WERI-Rb-1 (cell line): ENCODE measurements around the gene CDH23.

ENCODE experiments used
- DNase-seq: peaks from one replicate; pipeline ENCODE4 v3.0.0-alpha.2; 2020
- H3K27ac ChIP-seq: fragments of 250-450 bp; sonication (Bioruptor Pico); 2 replicates; pipeline ENCODE4 v1.5.1; 2020; ENCODE audit warnings: mild to moderate bottlenecking, moderate library complexity
- H3K27me3 ChIP-seq: fragments of 250-450 bp; sonication (Bioruptor Pico); 2 replicates; pipeline ENCODE4 v1.5.1; 2021; ENCODE audit warnings: mild to moderate bottlenecking, low read depth, moderate library complexity; ENCODE audit not compliant: insufficient read depth, severe bottlenecking
- H3K36me3 ChIP-seq: fragments of 250-450 bp; sonication (Bioruptor Pico); 2 replicates; pipeline ENCODE4 v1.5.1; 2020; ENCODE audit warnings: mild to moderate bottlenecking, moderate library complexity
- H3K4me3 ChIP-seq: 2 replicates; pipeline ENCODE4 v1.5.1; 2011; ENCODE audit warnings: low read depth, mild to moderate bottlenecking, control low read depth, low read length
- H3K9me3 ChIP-seq: fragments of 250-450 bp; sonication (Bioruptor Pico); 2 replicates; pipeline ENCODE4 v1.5.1; 2021; ENCODE audit warnings: mild to moderate bottlenecking, moderate library complexity; ENCODE audit not compliant: severe bottlenecking
- TF ChIP-seq, protein P1 (sequence below): IDR thresholded peaks from 2 replicates; pipeline ENCODE4 v1.5.1; 2011; ENCODE audit warnings: low read depth, mild to moderate bottlenecking, control low read depth, inconsistent platforms, low read length

CDH23 gene

DNA sequence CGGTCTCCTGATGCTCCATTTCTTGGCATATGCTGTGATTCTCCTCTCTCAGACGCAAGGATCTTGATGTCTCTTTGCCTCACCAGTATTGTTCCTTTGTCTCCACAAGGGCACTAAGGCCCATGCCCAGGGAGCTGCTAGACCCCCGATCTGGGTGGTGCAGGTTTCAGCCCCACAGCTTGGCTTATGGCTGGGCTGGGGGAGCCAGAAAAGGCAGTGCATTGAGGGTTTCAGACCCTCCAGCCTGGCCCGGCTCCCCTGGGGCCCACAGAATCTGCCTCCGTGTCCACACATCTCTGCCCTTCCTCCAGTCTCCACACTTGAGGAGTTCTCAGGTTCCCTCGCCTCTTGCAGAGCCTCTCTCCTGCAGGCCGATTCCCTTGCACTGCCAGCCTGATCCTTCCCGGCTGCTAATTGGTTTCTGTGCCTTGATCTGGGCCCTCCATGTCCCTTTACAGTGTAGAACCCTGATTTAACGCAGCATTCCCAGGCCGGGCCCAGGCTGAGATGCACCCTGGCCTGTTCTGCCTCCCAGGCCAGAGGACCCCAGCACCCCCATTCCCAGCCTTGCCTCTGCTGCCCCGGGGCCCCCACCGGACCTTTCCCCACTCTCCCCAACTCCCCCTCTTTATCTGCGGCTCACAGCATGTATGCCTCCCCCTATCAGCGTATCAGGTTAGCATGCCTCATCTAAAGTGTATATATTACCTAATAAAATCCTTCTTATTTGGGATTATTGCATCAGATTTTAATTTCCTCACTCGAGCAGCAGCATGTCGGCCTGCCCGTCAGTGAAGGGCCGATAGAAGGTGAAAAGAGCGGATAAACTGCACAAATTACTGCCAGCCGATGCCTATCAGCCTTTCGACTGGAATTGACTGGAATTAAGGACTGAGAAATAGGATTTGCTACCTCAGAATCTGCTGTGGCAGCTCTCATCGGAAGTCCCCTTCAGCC is 177.1 kb downstream of the CDH23 start:
- H3K4me3 ChIP-seq = no peak overlapping the region
- H3K36me3 ChIP-seq = peaks cover 90% of the 10 kb centered on the region
- no peaks in the 10 kb centered on the region for H3K27me3 ChIP-seq
- DNase-seq = no peak
- TF ChIP-seq, protein P1, sequence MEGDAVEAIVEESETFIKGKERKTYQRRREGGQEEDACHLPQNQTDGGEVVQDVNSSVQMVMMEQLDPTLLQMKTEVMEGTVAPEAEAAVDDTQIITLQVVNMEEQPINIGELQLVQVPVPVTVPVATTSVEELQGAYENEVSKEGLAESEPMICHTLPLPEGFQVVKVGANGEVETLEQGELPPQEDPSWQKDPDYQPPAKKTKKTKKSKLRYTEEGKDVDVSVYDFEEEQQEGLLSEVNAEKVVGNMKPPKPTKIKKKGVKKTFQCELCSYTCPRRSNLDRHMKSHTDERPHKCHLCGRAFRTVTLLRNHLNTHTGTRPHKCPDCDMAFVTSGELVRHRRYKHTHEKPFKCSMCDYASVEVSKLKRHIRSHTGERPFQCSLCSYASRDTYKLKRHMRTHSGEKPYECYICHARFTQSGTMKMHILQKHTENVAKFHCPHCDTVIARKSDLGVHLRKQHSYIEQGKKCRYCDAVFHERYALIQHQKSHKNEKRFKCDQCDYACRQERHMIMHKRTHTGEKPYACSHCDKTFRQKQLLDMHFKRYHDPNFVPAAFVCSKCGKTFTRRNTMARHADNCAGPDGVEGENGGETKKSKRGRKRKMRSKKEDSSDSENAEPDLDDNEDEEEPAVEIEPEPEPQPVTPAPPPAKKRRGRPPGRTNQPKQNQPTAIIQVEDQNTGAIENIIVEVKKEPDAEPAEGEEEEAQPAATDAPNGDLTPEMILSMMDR = no peak
- H3K9me3 ChIP-seq = no peaks in the 10 kb centered on the region
- H3K27ac ChIP-seq = peak overlapping the region; percentile 52

GRCh38 chr10:71575451-71575850 is 178.7 kb downstream of the CDH23 start:
- no peaks in the 10 kb centered on the region for H3K9me3 ChIP-seq
- TF ChIP-seq, protein P1 = no peak
- DNase-seq = no peak
- H3K4me3 ChIP-seq = no peak overlapping the region
- H3K27ac ChIP-seq = no peak overlapping the region
- H3K36me3 ChIP-seq = peaks cover 93% of the 10 kb centered on the region
- no peaks in the 10 kb centered on the region for H3K27me3 ChIP-seq

DNA sequence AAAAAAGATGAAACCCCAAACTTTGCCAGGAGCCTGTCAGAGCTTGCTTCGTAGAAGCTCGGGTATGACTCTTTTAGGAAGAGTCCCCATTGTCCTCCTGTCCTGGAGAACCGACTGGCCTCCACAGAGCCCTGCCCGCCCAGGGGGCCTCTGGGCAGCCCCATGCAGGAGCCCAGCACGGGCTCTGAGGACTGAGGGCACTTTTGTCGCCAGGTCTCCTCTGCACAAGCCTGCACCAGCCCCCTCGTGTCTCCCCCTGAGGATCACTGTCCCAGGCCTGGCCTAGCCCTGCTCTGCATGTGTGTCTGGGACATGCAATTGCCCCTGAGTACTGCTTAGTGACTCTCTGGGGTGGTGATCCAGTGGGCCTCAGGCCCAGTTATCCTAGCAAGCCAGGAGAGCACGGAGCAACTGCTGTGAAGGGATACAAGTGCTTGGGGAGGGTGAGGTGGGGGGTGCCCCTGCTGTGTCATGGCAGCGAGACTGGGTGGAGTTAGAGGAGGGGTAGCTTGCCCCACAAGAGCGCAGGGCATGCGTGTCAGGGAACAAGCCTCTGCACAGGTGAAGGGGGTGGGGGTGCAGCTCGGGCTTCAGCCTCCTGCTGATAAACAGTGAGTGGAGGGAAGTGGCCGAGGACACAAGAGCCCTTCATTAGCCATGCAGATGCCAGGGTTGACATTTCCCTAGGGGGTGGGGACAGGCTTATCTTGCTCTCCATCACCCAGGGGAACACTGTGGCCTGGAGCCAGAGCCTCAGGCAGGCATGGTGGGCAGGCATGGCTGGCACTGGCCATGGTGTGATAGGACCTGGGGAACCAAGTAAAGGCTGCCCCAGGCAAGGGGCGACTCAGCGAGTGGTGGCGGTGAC is 179.4 kb downstream of the CDH23 start:
- H3K36me3 ChIP-seq = peaks cover 93% of the 10 kb centered on the region
- no peak overlapping the region for H3K4me3 ChIP-seq
- DNase-seq = no peak
- TF ChIP-seq, protein P1 = no peak
- H3K27me3 ChIP-seq = no peaks in the 10 kb centered on the region
- no peak overlapping the region for H3K27ac ChIP-seq
- H3K9me3 ChIP-seq = no peaks in the 10 kb centered on the region

DNA sequence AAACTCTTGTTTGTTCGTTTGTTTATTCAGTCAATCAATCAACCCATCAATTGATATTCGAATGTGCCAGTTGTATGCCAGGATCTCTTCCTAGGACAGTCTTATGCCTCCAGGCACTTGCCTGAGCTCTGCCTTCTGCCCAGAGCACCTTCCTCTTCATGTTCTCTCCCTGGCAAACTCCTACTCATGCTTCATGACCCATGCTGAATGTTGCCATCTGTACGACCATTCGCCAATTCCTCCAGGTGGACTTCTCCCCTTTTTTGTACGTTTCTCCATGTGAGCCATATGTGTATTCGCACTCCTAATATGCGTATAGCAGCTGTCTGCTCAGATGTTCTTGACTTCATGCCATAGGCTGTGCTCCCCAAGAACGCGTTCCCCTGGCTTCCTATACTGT is 180.1 kb downstream of the CDH23 start:
- Histone ChIP-seq H3K36me3 (peaks cover 93% of the 10 kb centered on the region), H3K27ac (no peak overlapping the region), H3K4me3 (no peak overlapping the region), H3K27me3 (no peaks in the 10 kb centered on the region), H3K9me3 (no peaks in the 10 kb centered on the region)
- TF ChIP-seq, protein P1 = no peak
- no peak for DNase-seq

GRCh38 chr10:71577345-71577744 is 180.6 kb downstream of the CDH23 start:
- Histone ChIP-seq H3K27ac (no peak overlapping the region), H3K4me3 (no peak overlapping the region), H3K36me3 (peaks cover 91% of the 10 kb centered on the region), H3K27me3 (no peaks in the 10 kb centered on the region), H3K9me3 (no peaks in the 10 kb centered on the region)
- no peak for DNase-seq
- TF ChIP-seq, protein P1 = no peak
